ENCODE measurements around the gene BMP6. TPM values are rescaled to one million over a fixed set of nuclear protein-coding genes. Genes with fewer than 3 reads are reported as not detected.

The BMP6 gene
- total and polyA plus RNA-seq, 2 of the 4 experiments (the other 2 are of a cell fraction), result 0.18 to 0.19 TPM

DNA sequence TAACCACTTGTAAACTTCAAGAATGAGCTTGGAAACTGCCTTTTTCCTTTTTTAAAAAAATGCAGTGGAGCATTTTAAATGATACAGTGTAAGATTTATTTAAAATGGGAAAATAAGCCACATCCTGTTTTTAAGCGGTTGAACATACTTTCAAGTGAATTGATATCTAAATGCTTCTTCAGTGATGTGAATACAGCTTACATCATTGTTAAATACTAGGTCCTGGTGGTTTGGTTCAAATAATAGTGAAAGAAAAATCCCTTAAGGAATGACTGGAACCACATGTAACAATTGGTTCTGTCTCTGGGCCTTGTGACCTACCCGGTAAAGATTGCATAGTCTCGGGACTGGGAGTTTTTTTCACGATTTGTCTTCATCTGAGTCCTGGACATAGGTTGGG lies 44.2 kb downstream of the BMP6 start:
- H3K14ac ChIP-seq (replicated peaks; ENCODE audit: low read depth, low read length), result no peak overlapping the region
- intact Hi-C loops (cut with micrococcal nuclease) (no loop called here), in situ Hi-C loops (cut with MboI; ENCODE audit: low sequenced_read_pairs) (no loop called here), dilution Hi-C loops (cut with HindIII; ENCODE audit: low sequenced_read_pairs, unreplicated experiment) (no loop called here)
- H3K4me1 ChIP-seq (ENCODE audit: control insufficient read depth, insufficient read depth, low read length), result peaks cover 15% of the 10 kb centered on the region
- H3K4ac ChIP-seq (ENCODE audit: low read depth, low read length), result no peak overlapping the region
- 67% methylated on average over 1 of the region's 4 CpGs; no CpG with 5 or more reads in 1 of the 2 experiments for WGBS, 2 experiments (ENCODE audit: extremely low coverage in 2 of 2, insufficient read length in 1 of 2)
- ChIA-PET POLR2A (ENCODE audit: unreplicated experiment) (no interaction called here), CTCF (no interaction called here)
- H3K9me1 ChIP-seq (ENCODE audit: insufficient read depth, low read length), result no peaks in the 10 kb centered on the region; the same call in 1 of the 2 replicates
- H2BK5ac ChIP-seq (ENCODE audit: low read depth, low read length, poor library complexity, severe bottlenecking), result no peak overlapping the region
- DNase-seq (peak; percentile 69), ATAC-seq (ENCODE audit: low read depth) (peak; percentile 28; the same call in 1 of the 2 replicates)
- H2AK9ac ChIP-seq (replicated peaks; ENCODE audit: low read depth, low read length, poor library complexity), result no peak overlapping the region
- peaks cover 1% of the 10 kb centered on the region; the same call in 1 of the 2 replicates for H3K36me3 ChIP-seq (ENCODE audit: control insufficient read depth, insufficient read depth, low read length)
- no peak overlapping the region for H4K91ac ChIP-seq (ENCODE audit: insufficient read depth, low read depth, low read length)
- no peak overlapping the region for H2AFZ ChIP-seq (replicated peaks; ENCODE audit: low read length, poor library complexity)
- H2BK20ac ChIP-seq (ENCODE audit: low read depth, low read length), result no peak overlapping the region
- peak overlapping the region; percentile 35 to 39; a peak in 1 of 4 replicates for H4K8ac ChIP-seq (ENCODE audit: low read depth in 2 of 2, low read length in 2 of 2)
- H3K18ac ChIP-seq (ENCODE audit: low read depth, low read length), result peak overlapping the region; percentile 38; the same call in 1 of the 2 replicates
- H4K5ac ChIP-seq (ENCODE audit: low read depth, low read length), result no peak overlapping the region
- no peak overlapping the region for H3K4me3 ChIP-seq (ENCODE audit: insufficient read depth, low read depth, low read length)
- peaks cover 6% of the 10 kb centered on the region for H3K9me3 ChIP-seq (ENCODE audit: control insufficient read depth, insufficient read depth, low read length)
- H2BK120ac ChIP-seq (ENCODE audit: low read depth, low read length), result peak overlapping the region; percentile 42; the same call in 1 of the 2 replicates
- peak overlapping the region; percentile 22; the same call in 1 of the 2 replicates for H3K27ac ChIP-seq (ENCODE audit: insufficient read depth, low read length)
- H4K20me1 ChIP-seq (ENCODE audit: insufficient read depth, low read length), result no peaks in the 10 kb centered on the region
- peaks cover 5% of the 10 kb centered on the region; the same call in 1 of the 2 replicates for H3K27me3 ChIP-seq (ENCODE audit: control insufficient read depth, insufficient read depth, low read length)
- TF ChIP-seq SMC3 (IDR thresholded peaks at IDR 0.05; ENCODE audit: low read depth, low read length) (no peak), MAFK (IDR thresholded peaks at IDR 0.05; ENCODE audit: low read depth, low read length) (no peak), BHLHE40 (IDR thresholded peaks at IDR 0.05; ENCODE audit: low read depth, low read length) (no peak), RAD21 (IDR thresholded peaks at IDR 0.05; ENCODE audit: low read length) (no peak), MAZ (IDR thresholded peaks at IDR 0.05; ENCODE audit: borderline replicate concordance, low read depth, low read length) (no peak)
- H2AK5ac ChIP-seq (ENCODE audit: low read depth, low read length), result no peak overlapping the region; the same call in 1 of the 2 replicates
- H3K56ac ChIP-seq (ENCODE audit: extremely low read depth, insufficient read depth, low read length), result no peak overlapping the region
- no peak overlapping the region for H3K4me2 ChIP-seq (ENCODE audit: low read depth, low read length)
- H2BK15ac ChIP-seq (ENCODE audit: low read depth, low read length), result peak overlapping the region; percentile 11; the same call in 1 of the 3 replicates
- no TSS peak for BruUV-seq (replicated peaks)
- H3K79me1 ChIP-seq (ENCODE audit: low read depth in 1 of 2, low read length in 2 of 2), result no peaks in the 10 kb centered on the region
- H3K23ac ChIP-seq (ENCODE audit: low read depth, low read length), result no peak overlapping the region
- H3K9ac ChIP-seq (ENCODE audit: low read depth, low read length), result no peak overlapping the region
